IMR-90 (cell line): ENCODE results near the gene SPACDR. TPM values are rescaled to one million over a fixed set of nuclear protein-coding genes. Genes with fewer than 3 reads are reported as not detected.

ENCODE experiments used
- ATAC-seq: fragments of 200-7000 bp; cut with Tn5 transposase; 2 replicates; pipeline ENCODE4 v1.9.1; 2020; ENCODE audit warnings: low read depth, mild to moderate bottlenecking, moderate library complexity
- BruUV-seq: library from RNA; stranded (reverse); fragments of 400-500 nt; replicated peaks from 2 replicates; lab custom pipeline; 2021; lab: Mats Ljungman, UMichigan
- CTCF ChIA-PET: fragments of 300-600 bp; formaldehyde crosslinking; extraction: SDS; loops from one replicate; lab custom pipeline; 2021; ENCODE audit warnings: antibody characterized with exemption; lab: Yijun Ruan, JAX
- POLR2A ChIA-PET: fragments of 300-600 bp; sonication (Branson Sonifier 250); formaldehyde crosslinking; loops from one replicate; lab custom pipeline; 2022; ENCODE audit warnings: antibody characterized with exemption; ENCODE audit not compliant: unreplicated experiment; lab: Charles Lee
- DNase-seq: peaks from one replicate; pipeline ENCODE4 v3.0.0; 2013
- H2AFZ ChIP-seq: replicated peaks from 2 replicates; pipeline ENCODE3; 2013; ENCODE audit warnings: low read length, mild to moderate bottlenecking; ENCODE audit not compliant: poor library complexity
- H2AK5ac ChIP-seq: 2 replicates; pipeline ENCODE4 v1.6.1; 2013; ENCODE audit warnings: low read depth, low read length, inconsistent platforms
- H2AK9ac ChIP-seq: replicated peaks from 2 replicates; pipeline ENCODE3; 2013; ENCODE audit warnings: mild to moderate bottlenecking, low read depth, low read length, moderate library complexity; ENCODE audit not compliant: poor library complexity
- H2BK120ac ChIP-seq: 2 replicates; pipeline ENCODE4 v1.6.1; 2013; ENCODE audit warnings: low read depth, low read length, inconsistent platforms
- H2BK15ac ChIP-seq: 3 replicates; pipeline ENCODE4 v1.6.1; 2013; ENCODE audit warnings: low read depth, low read length, inconsistent platforms
- H2BK20ac ChIP-seq: 2 replicates; pipeline ENCODE4 v1.6.1; 2013; ENCODE audit warnings: low read depth, mild to moderate bottlenecking, inconsistent platforms, low read length, moderate library complexity
- H2BK5ac ChIP-seq: 2 replicates; pipeline ENCODE4 v1.6.1; 2013; ENCODE audit warnings: mild to moderate bottlenecking, low read depth, low read length, inconsistent platforms; ENCODE audit not compliant: poor library complexity, severe bottlenecking
- H3K14ac ChIP-seq: replicated peaks from 2 replicates; pipeline ENCODE4 v1.6.1; 2013; ENCODE audit warnings: low read depth, low read length, inconsistent platforms
- H3K18ac ChIP-seq: 2 replicates; pipeline ENCODE4 v1.6.1; 2013; ENCODE audit warnings: low read depth, low read length, control low read depth
- H3K23ac ChIP-seq: 2 replicates; pipeline ENCODE4 v1.6.1; 2013; ENCODE audit warnings: low read depth, low read length, inconsistent platforms
- H3K27ac ChIP-seq: 2 replicates; pipeline ENCODE4 v1.5.1; 2013; ENCODE audit warnings: mild to moderate bottlenecking, control low read depth, low read length; ENCODE audit not compliant: insufficient read depth
- H3K27me3 ChIP-seq: 2 replicates; pipeline ENCODE4 v1.6.1; 2013; ENCODE audit warnings: low read length; ENCODE audit not compliant: control insufficient read depth, insufficient read depth
- H3K36me3 ChIP-seq: 2 replicates; pipeline ENCODE4 v1.6.1; 2013; ENCODE audit warnings: low read length, mixed read lengths; ENCODE audit not compliant: control insufficient read depth, insufficient read depth
- H3K4ac ChIP-seq: 2 replicates; pipeline ENCODE4 v1.6.1; 2013; ENCODE audit warnings: low read depth, low read length, inconsistent platforms
- H3K4me1 ChIP-seq: 2 replicates; pipeline ENCODE4 v1.6.1; 2013; ENCODE audit warnings: low read length, mixed read lengths; ENCODE audit not compliant: control insufficient read depth, insufficient read depth
- H3K4me2 ChIP-seq: 2 replicates; pipeline ENCODE4 v1.6.1; 2013; ENCODE audit warnings: low read depth, mild to moderate bottlenecking, control low read depth, low read length, moderate library complexity
- H3K4me3 ChIP-seq: 2 replicates; pipeline ENCODE4 v1.5.1; 2013; ENCODE audit warnings: low read depth, mild to moderate bottlenecking, control low read depth, low read length, moderate library complexity; ENCODE audit not compliant: insufficient read depth
- H3K56ac ChIP-seq: 2 replicates; pipeline ENCODE4 v1.6.1; 2013; ENCODE audit warnings: low read length, inconsistent platforms; ENCODE audit not compliant: insufficient read depth; ENCODE audit errors: extremely low read depth
- H3K79me1 ChIP-seq, 2 experiments: 2 replicates each; pipeline ENCODE4 v1.6.1; 2013; ENCODE audit warnings: low read length in 2 of 2, inconsistent platforms in 1 of 2, low read depth in 1 of 2
- H3K9ac ChIP-seq: 2 replicates; pipeline ENCODE4 v1.6.1; 2013; ENCODE audit warnings: low read depth, low read length, control low read depth
- H3K9me1 ChIP-seq: 2 replicates; pipeline ENCODE4 v1.6.1; 2013; ENCODE audit warnings: low read length, inconsistent platforms; ENCODE audit not compliant: insufficient read depth
- H3K9me3 ChIP-seq: 2 replicates; pipeline ENCODE4 v1.6.1; 2013; ENCODE audit warnings: low read length; ENCODE audit not compliant: control insufficient read depth, insufficient read depth
- H4K20me1 ChIP-seq: 2 replicates; pipeline ENCODE4 v1.6.1; 2013; ENCODE audit warnings: low read length, inconsistent platforms; ENCODE audit not compliant: insufficient read depth
- H4K5ac ChIP-seq: 2 replicates; pipeline ENCODE4 v1.6.1; 2013; ENCODE audit warnings: mild to moderate bottlenecking, low read depth, low read length, control low read depth
- H4K8ac ChIP-seq, 2 experiments: 2 replicates each; pipeline ENCODE4 v1.6.1; 2013; ENCODE audit warnings: low read depth in 2 of 2, low read length in 2 of 2, control low read depth in 1 of 2, inconsistent platforms in 1 of 2
- H4K91ac ChIP-seq: 2 replicates; pipeline ENCODE4 v1.6.1; 2013; ENCODE audit warnings: low read depth, low read length, inconsistent platforms; ENCODE audit not compliant: insufficient read depth
- FOS ChIP-seq: fragments of 150-350 bp; IDR thresholded peaks from 2 replicates; pipeline ENCODE4 v1.6.1; 2016; ENCODE audit warnings: low read depth, low read length
- RAD21 ChIP-seq: IDR thresholded peaks from 2 replicates; pipeline ENCODE4 v1.6.1; 2012; ENCODE audit warnings: low read length, improper control_type of control experiment
- RCOR1 ChIP-seq: IDR thresholded peaks from 2 replicates; pipeline ENCODE4 v1.6.1; 2012; ENCODE audit warnings: mild to moderate bottlenecking, low read length, improper control_type of control experiment; ENCODE audit not compliant: insufficient replicate concordance
- SMC3 ChIP-seq: fragments of 150-350 bp; IDR thresholded peaks from 2 replicates; pipeline ENCODE4 v1.6.1; 2016; ENCODE audit warnings: low read depth, mild to moderate bottlenecking, antibody characterized with exemption, low read length, moderate library complexity
- WGBS, 2 experiments: methylation state at CpG; one replicate each; pipeline versions ENCODE4 v1.1.5 to v1.1.7; 2013; ENCODE audit warnings: missing lambda C conversion rate in 2 of 2; ENCODE audit not compliant: insufficient read length in 1 of 2; ENCODE audit errors: extremely low coverage in 2 of 2; 5-methylcytosine and 5-hydroxymethylcytosine counted together
- dilution Hi-C: fragments of 300-500 bp; cut with HindIII; formaldehyde crosslinking; loops from one replicate; pipeline ENCODE4 v1.14.3; 2018; ENCODE audit warnings: low sequenced_read_pairs; ENCODE audit not compliant: unreplicated experiment
- in situ Hi-C: fragments of 300-500 bp; cut with MboI; formaldehyde crosslinking; loops from 3 replicates; pipeline ENCODE4 v1.14.3; 2019; ENCODE audit warnings: low sequenced_read_pairs, inconsistent platforms, mixed read lengths
- intact Hi-C: fragments of 100-400 bp; cut with micrococcal nuclease; formaldehyde crosslinking; loops from 2 replicates; pipeline ENCODE4 v1.10.0; 2022
- polyA plus RNA-seq, 3 experiments: library from polyadenylated mRNA; depleted of rRNA; stranded (reverse); fragments of >200 nt; gene quantifications; 2 replicates each; pipeline ENCODE4 v1.2.3, GENCODE V29; 2012; ENCODE audit warnings: low replicate concordance in 1 of 3
- total RNA-seq: library from RNA; depleted of rRNA; stranded (reverse); fragments of >200 nt; gene quantifications from 2 replicates; pipeline ENCODE4 v1.2.3, GENCODE V29; 2012
- TF ChIP-seq, protein P1 (sequence below): conservative IDR thresholded peaks from 2 replicates; pipeline ENCODE4 v1.5.1; 2012; ENCODE audit warnings: mild to moderate bottlenecking, low read depth, low read length, improper control_type of control experiment

SPACDR gene
- total and polyA plus RNA-seq, 2 of the 4 experiments (the other 2 are of a cell fraction) = 0.54 to 2.1 TPM

- H2BK15ac ChIP-seq = no peak overlapping the region
- H3K9me3 ChIP-seq = no peaks in the 10 kb centered on the region
- H3K18ac ChIP-seq = no peak overlapping the region
- no peak overlapping the region for H3K23ac ChIP-seq
- POLR2A ChIA-PET = no interaction called here
- peak; percentile 81 for DNase-seq
- H2BK5ac ChIP-seq = no peak overlapping the region
- no peak overlapping the region for H3K4me2 ChIP-seq
- H2AFZ ChIP-seq = no peak overlapping the region
- H3K9ac ChIP-seq = no peak overlapping the region
- intact Hi-C loops (loop anchor here (2.0 kb wide), 1 partner anchor 275 kb away; no protein-coding TSS in a partner anchor), dilution Hi-C loops (no loop called here), in situ Hi-C loops (no loop called here)
- H3K56ac ChIP-seq = no peak overlapping the region
- H2AK9ac ChIP-seq = no peak overlapping the region
- 13% methylated on average over 2 of the region's 12 CpGs; no CpG with 5 or more reads in 1 of the 2 experiments for WGBS, 2 experiments
- no peaks in the 10 kb centered on the region for H3K36me3 ChIP-seq
- H3K4me3 ChIP-seq = no peak overlapping the region
- no TSS peak for BruUV-seq
- H3K27ac ChIP-seq = no peak overlapping the region
- H3K4me1 ChIP-seq = no peaks in the 10 kb centered on the region; the same call in 1 of the 2 replicates
- no peak overlapping the region for H2BK120ac ChIP-seq
- no peak overlapping the region for H4K8ac ChIP-seq
- H2BK20ac ChIP-seq = no peak overlapping the region
- ATAC-seq = peak; percentile 98
- no peak overlapping the region for H4K5ac ChIP-seq
- H4K91ac ChIP-seq = no peak overlapping the region
- H3K27me3 ChIP-seq = peaks cover 45% of the 10 kb centered on the region
- no peaks in the 10 kb centered on the region for H3K79me1 ChIP-seq
- no peak overlapping the region for H2AK5ac ChIP-seq
- no peaks in the 10 kb centered on the region for H4K20me1 ChIP-seq
- H3K14ac ChIP-seq = no peak overlapping the region
- H3K4ac ChIP-seq = no peak overlapping the region
- TF ChIP-seq SMC3 (peak; percentile 56), RCOR1 (no peak), FOS (peak; percentile 18; the same call in 1 of the 2 replicates), RAD21 (peak; percentile 73)
- TF ChIP-seq, protein P1, sequence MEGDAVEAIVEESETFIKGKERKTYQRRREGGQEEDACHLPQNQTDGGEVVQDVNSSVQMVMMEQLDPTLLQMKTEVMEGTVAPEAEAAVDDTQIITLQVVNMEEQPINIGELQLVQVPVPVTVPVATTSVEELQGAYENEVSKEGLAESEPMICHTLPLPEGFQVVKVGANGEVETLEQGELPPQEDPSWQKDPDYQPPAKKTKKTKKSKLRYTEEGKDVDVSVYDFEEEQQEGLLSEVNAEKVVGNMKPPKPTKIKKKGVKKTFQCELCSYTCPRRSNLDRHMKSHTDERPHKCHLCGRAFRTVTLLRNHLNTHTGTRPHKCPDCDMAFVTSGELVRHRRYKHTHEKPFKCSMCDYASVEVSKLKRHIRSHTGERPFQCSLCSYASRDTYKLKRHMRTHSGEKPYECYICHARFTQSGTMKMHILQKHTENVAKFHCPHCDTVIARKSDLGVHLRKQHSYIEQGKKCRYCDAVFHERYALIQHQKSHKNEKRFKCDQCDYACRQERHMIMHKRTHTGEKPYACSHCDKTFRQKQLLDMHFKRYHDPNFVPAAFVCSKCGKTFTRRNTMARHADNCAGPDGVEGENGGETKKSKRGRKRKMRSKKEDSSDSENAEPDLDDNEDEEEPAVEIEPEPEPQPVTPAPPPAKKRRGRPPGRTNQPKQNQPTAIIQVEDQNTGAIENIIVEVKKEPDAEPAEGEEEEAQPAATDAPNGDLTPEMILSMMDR = peak; percentile 75
- no peaks in the 10 kb centered on the region for H3K9me1 ChIP-seq
- CTCF ChIA-PET = interaction anchor here (0.5 to 1.3 kb wide), 6 partner anchors 10 to 276 kb away, joined by 3 to 4 read pairs (median 4); no protein-coding TSS in a partner anchor
These were observed 56.5 kb downstream of the SPACDR start for GRCh38 chr7:100407285-100408180.
